Smooth muscle cell of the brain vasculature (primary cell): ENCODE results near the gene NBPF4.
A peak's percentile ranks its signal among the peaks of the same experiment; 100 is the strongest.
"Not testable (repeated sequence)": the region's sequence is repeated elsewhere in the genome, so short reads cannot be mapped to it uniquely, and the experiment has no call there.

Source experiments
- DNase-seq: peaks from one replicate; pipeline ENCODE4 v3.0.0-alpha.2; 2012; ENCODE audit warnings: low read depth, low spot score

Gene NBPF4

GRCh38 chr1:108211014-108211413 lies 32.9 kb downstream of the NBPF4 start:
- no peak for DNase-seq

GRCh38 chr1:108209456-108210108 lies 34.3 kb downstream of the NBPF4 start:
- no peak for DNase-seq

GRCh38 chr1:108208724-108209446 lies 35.0 kb downstream of the NBPF4 start:
- no peak for DNase-seq

GRCh38 chr1:108203582-108203981 lies 40.3 kb downstream of the NBPF4 start:
- DNase-seq: not testable (repeated sequence)

GRCh38 chr1:108201687-108202086 lies 42.2 kb downstream of the NBPF4 start:
- DNase-seq: no peak

GRCh38 chr1:108200687-108201051 lies 43.2 kb downstream of the NBPF4 start:
- DNase-seq: no peak

GRCh38 chr1:108199781-108200686 lies 43.8 kb downstream of the NBPF4 start, which contains the start of gene SLC25A24:
Gene SLC25A24, minus strand, starts transcription at chr1:108200343. Its CDS starts 205 bp downstream, at chr1:108200138.
- DNase-seq: peak; percentile 23

GRCh38 chr1:108199201-108199691 lies 44.6 kb downstream of the NBPF4 start:
- no peak for DNase-seq

- no peak for DNase-seq
Observed at GRCh38 chr1:108194051-108194450, 49.8 kb downstream of the NBPF4 start.

- DNase-seq: no peak
Observed at GRCh38 chr1:108193333-108193732, 50.5 kb downstream of the NBPF4 start.

- DNase-seq: no peak
Observed at GRCh38 chr1:108192581-108192980, 51.3 kb downstream of the NBPF4 start.

- no peak for DNase-seq
Observed at GRCh38 chr1:108190686-108191416, 53.0 kb downstream of the NBPF4 start.

GRCh38 chr1:108190001-108190634 lies 53.8 kb downstream of the NBPF4 start:
- DNase-seq: no peak

GRCh38 chr1:108188801-108189200 lies 55.1 kb downstream of the NBPF4 start:
- DNase-seq: no peak

GRCh38 chr1:108182959-108183700 lies 60.7 kb downstream of the NBPF4 start:
- no peak for DNase-seq

GRCh38 chr1:108179018-108179417 lies 64.9 kb downstream of the NBPF4 start:
- no peak for DNase-seq
